ENCODE results near the gene ZNRF3.

ZNRF3 gene

GRCh38 chr22:29095459-29095858 lies 212.1 kb downstream of the ZNRF3 start:
- DNase-seq = no peak

- no peak for DNase-seq
Measured at GRCh38 chr22:29096736-29097669, 213.6 kb downstream of the ZNRF3 start.

GRCh38 chr22:29098296-29098695 lies 214.9 kb downstream of the ZNRF3 start:
- no peak for DNase-seq

- no peak for DNase-seq
Measured at GRCh38 chr22:29102300-29102699, 218.9 kb downstream of the ZNRF3 start.

GRCh38 chr22:29103121-29103520 lies 219.7 kb downstream of the ZNRF3 start:
- no peak for DNase-seq

GRCh38 chr22:29105468-29105867 lies 222.1 kb downstream of the ZNRF3 start:
- no peak for DNase-seq

GRCh38 chr22:29106839-29107238 lies 223.5 kb downstream of the ZNRF3 start:
- DNase-seq = no peak
